Measurements from ENCODE around the gene SUSD6. TPM values are rescaled to one million over a fixed set of nuclear protein-coding genes. Genes with fewer than 3 reads are reported as not detected.
"Not testable (repeated sequence)": the region's sequence is repeated elsewhere in the genome, so short reads cannot be mapped to it uniquely, and the experiment has no call there.

SUSD6 gene
- total and polyA plus RNA-seq, 12 donors: 5.9 to 46.3 (median 25.2) TPM

GRCh38 chr14:69635981-69636639, 24.7 kb downstream of the SUSD6 start:
- Histone ChIP-seq H3K27ac (peak overlapping the region; percentile 66 to 90 (median 75)), H3K4me1 (peaks cover 44 to 94% (median 84%) of the 10 kb centered on the region in 9 donors), H3K27me3 (no peaks in the 10 kb centered on the region), H3K9me3 (peaks cover 0 to 7% (median 0%) of the 10 kb centered on the region in 11 donors), H3K4me3 (peak overlapping the region in 1 of 10 donors; percentile 16), H3K36me3 (no peaks in the 10 kb centered on the region)
- ATAC-seq (peak; percentile 40 to 74 (median 64)), DNase-seq (peak in 1 of 2 donors; percentile 25)
- 39 to 45% methylated on average over 4 of the region's 4 CpGs for WGBS, 2 donors
- intact Hi-C loops (cut with DNase I): no loop called here
- TF ChIP-seq, protein P1, sequence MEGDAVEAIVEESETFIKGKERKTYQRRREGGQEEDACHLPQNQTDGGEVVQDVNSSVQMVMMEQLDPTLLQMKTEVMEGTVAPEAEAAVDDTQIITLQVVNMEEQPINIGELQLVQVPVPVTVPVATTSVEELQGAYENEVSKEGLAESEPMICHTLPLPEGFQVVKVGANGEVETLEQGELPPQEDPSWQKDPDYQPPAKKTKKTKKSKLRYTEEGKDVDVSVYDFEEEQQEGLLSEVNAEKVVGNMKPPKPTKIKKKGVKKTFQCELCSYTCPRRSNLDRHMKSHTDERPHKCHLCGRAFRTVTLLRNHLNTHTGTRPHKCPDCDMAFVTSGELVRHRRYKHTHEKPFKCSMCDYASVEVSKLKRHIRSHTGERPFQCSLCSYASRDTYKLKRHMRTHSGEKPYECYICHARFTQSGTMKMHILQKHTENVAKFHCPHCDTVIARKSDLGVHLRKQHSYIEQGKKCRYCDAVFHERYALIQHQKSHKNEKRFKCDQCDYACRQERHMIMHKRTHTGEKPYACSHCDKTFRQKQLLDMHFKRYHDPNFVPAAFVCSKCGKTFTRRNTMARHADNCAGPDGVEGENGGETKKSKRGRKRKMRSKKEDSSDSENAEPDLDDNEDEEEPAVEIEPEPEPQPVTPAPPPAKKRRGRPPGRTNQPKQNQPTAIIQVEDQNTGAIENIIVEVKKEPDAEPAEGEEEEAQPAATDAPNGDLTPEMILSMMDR (IDR thresholded peaks at IDR 0.05): no peak

DNA sequence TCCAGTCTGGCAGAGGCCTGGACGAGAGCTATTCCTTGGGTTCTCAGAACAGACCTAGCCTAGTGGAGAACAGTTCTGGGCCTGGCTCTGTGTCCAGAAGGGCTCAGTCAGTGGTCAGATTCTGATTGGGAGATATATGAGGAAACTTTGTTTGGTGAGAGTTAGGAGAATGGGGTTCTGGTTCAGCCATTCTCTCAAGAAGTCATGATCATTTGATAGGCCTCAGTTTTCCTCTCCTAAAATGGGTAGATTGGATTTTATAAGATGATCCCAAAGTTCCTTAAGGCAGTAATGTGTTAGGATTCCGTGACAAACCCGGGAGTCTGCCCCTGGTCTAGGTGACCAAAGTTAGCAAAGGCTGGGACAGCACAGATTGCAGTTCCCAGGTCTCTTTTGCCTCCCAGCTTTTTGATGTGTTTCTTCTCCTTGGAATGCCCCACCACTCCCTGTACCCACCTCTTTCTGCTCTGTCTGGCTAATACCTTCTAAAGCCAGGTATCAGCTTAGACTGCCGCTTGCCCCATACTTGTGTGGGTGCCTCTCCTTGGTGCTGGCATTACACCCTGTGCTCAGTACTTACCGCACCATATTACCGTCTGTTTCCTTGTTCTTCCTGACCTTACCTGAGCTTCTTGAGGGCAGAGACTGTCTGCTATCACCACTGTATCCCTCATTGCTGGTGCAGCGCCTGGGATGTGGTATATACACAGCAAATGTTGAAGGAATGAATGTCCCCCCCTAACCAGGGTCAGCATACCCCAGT, 25.5 kb downstream of the SUSD6 start:
- H3K9me3 ChIP-seq: peaks cover 0 to 15% (median 0%) of the 10 kb centered on the region in 11 donors
- H3K4me3 ChIP-seq: no peak overlapping the region
- ATAC-seq (peak in 3 of 8 donors; percentile 4 to 43 (median 9)), DNase-seq (no peak)
- WGBS, 2 donors: 74 to 75% methylated on average over 7 of the region's 7 CpGs
- H3K27ac ChIP-seq: peak overlapping the region; percentile 66 to 90 (median 75)
- TF ChIP-seq, protein P1 (IDR thresholded peaks at IDR 0.05): no peak
- no peaks in the 10 kb centered on the region for H3K27me3 ChIP-seq
- H3K36me3 ChIP-seq: peaks cover 0 to 5% (median 0%) of the 10 kb centered on the region in 9 donors
- intact Hi-C loops (cut with DNase I): no loop called here
- peaks cover 44 to 92% (median 77%) of the 10 kb centered on the region in 9 donors for H3K4me1 ChIP-seq

DNA sequence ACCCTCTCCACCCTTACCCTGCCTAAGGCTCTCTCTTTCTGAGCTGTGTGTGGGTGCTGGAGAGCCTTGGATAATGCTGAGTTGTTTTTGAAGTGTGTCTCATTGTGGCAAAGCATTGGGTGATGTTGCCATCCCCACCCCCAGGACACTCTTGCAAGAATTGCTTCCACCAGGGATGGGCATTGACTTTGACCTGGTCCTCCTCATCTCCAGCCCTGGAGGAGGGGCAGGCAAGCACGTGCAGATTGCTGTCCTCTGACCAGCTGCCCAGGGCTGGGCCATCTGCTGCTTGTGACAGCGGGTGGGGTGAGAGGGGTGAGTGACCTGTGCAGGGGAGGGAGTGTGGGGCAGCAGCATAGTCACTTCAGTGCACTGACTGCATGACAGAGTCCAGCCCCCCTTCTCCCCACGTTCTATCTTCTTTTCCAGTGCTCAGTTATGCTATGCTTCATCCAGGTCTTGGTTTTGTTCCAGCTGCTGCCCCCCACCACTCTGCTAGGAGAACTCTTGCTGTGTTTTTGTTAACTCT, 26.2 kb downstream of the SUSD6 start:
- H3K4me3 ChIP-seq: no peak overlapping the region
- WGBS, 2 donors: 9% methylated on average over 3 of the region's 3 CpGs
- peaks cover 40 to 92% (median 71%) of the 10 kb centered on the region in 9 donors for H3K4me1 ChIP-seq
- DNase-seq: peak; percentile 41 to 50
- no peaks in the 10 kb centered on the region for H3K27me3 ChIP-seq
- H3K36me3 ChIP-seq: peaks cover 0 to 10% (median 0%) of the 10 kb centered on the region in 9 donors
- TF ChIP-seq, protein P1 (IDR thresholded peaks at IDR 0.05): no peak
- peak overlapping the region in 9 of 10 donors; percentile 32 to 90 (median 75) for H3K27ac ChIP-seq
- peak; percentile 41 to 71 (median 58) for ATAC-seq
- peaks cover 0 to 21% (median 0%) of the 10 kb centered on the region in 11 donors for H3K9me3 ChIP-seq
- intact Hi-C loops (cut with DNase I): no loop called here

DNA sequence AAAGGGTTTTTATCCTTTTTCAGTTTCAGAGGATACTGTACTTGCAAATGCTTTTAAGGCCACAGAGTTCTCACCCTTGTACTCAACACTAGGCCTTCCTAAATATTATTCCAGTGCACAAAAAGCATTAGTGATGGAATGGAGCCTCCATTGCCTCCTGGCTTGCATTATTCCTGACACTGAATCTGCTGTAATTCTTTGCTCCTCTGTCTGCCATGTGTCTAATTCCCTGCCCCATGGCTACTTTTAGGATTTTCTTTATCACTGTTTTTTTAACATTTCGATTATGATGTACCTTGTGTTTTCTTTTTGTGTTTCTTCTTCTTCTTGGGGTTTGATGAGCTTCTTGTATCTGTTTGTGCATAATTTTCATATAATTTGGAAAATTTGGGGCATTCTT, 29.5 kb downstream of the SUSD6 start:
- peaks cover 31 to 88% (median 70%) of the 10 kb centered on the region in 9 donors for H3K4me1 ChIP-seq

GRCh38 chr14:69642212-69642793, 30.9 kb downstream of the SUSD6 start:
- peaks cover 20 to 80% (median 63%) of the 10 kb centered on the region in 9 donors for H3K4me1 ChIP-seq
- H3K27ac ChIP-seq: peak overlapping the region in 4 of 10 donors; percentile 7 to 83 (median 32)
- peaks cover 0 to 18% (median 0%) of the 10 kb centered on the region in 9 donors for H3K36me3 ChIP-seq
- H3K27me3 ChIP-seq; ATAC-seq; intact Hi-C loops (cut with DNase I); DNase-seq; H3K4me3 ChIP-seq: not testable (repeated sequence)
- 78 to 79% methylated on average over 7 of the region's 7 CpGs for WGBS, 2 donors
- peaks cover 0 to 24% (median 0%) of the 10 kb centered on the region in 11 donors for H3K9me3 ChIP-seq

More for the DNA sequence above, 29.5 kb downstream of the SUSD6 start:
- intact Hi-C loops (cut with DNase I): no loop called here
- TF ChIP-seq, protein P1 (IDR thresholded peaks at IDR 0.05): no peak
- H3K27me3 ChIP-seq: no peaks in the 10 kb centered on the region
- no peak overlapping the region for H3K4me3 ChIP-seq
- peaks cover 0 to 24% (median 0%) of the 10 kb centered on the region in 11 donors for H3K9me3 ChIP-seq
- DNase-seq (no peak), ATAC-seq (no peak)
- 96% methylated on average over 1 of the region's 1 CpG for WGBS, 2 donors
- H3K27ac ChIP-seq: no peak overlapping the region
- peaks cover 0 to 17% (median 0%) of the 10 kb centered on the region in 9 donors for H3K36me3 ChIP-seq
